Uterus (tissue), 4 donors: Measurements from ENCODE around the gene KRT23. TPM values are rescaled to one million over a fixed set of nuclear protein-coding genes. Genes with fewer than 3 reads are reported as not detected.

Experiments
- DNase-seq, 2 donors: peaks; one replicate each; pipeline ENCODE4 v3.0.0-alpha.2; 2019 to 2020
- H3K27ac ChIP-seq, 2 donors: fragments of 200-600 bp; sonication (generic); 1 replicate in 1 of 2; 2 replicates in 1 of 2; pipeline ENCODE4 v1.5.1; 2016 to 2018
- H3K27me3 ChIP-seq, 2 donors: fragments of 200-600 bp; sonication (generic); one replicate each; pipeline ENCODE4 v1.5.1; 2018 to 2019; ENCODE audit warnings: control low read depth in 1 of 2
- H3K36me3 ChIP-seq, 2 donors: fragments of 200-600 bp; sonication (generic); one replicate each; pipeline ENCODE4 v1.5.1; 2019; ENCODE audit warnings: control low read depth in 1 of 2
- H3K4me1 ChIP-seq, 2 donors: fragments of 200-600 bp; sonication (generic); one replicate each; pipeline ENCODE4 v1.5.1; 2018 to 2019; ENCODE audit warnings: control low read depth in 1 of 2
- H3K4me3 ChIP-seq, 2 donors: fragments of 200-600 bp; sonication (generic); 1 replicate in 1 of 2; 2 replicates in 1 of 2; pipeline ENCODE4 v1.5.1; 2018 to 2019; ENCODE audit warnings: mild to moderate bottlenecking in 1 of 2
- H3K9me3 ChIP-seq, 2 donors: fragments of 200-600 bp; sonication (generic); one replicate each; pipeline ENCODE4 v1.5.1; 2019; ENCODE audit warnings: control low read depth in 1 of 2
- POLR2A ChIP-seq, 2 donors: fragments of 450-650 bp; IDR thresholded peaks; one replicate each; pipeline ENCODE4 v1.6.1; 2016; ENCODE audit warnings: antibody characterized with exemption in 2 of 2, mild to moderate bottlenecking in 1 of 2, moderate library complexity in 1 of 2
- intact Hi-C: fragments of 100-400 bp; cut with DNase I; formaldehyde crosslinking; loops from one replicate; pipeline ENCODE4 v1.15.1; 2023; ENCODE audit warnings: low total_unique reads
- total RNA-seq, 4 donors: library from RNA; depleted of rRNA in 3 of 4; stranded (reverse); fragments of >200 nt in 3 of 4; gene quantifications; one replicate each; pipeline versions ENCODE4 v1.1.0 to v1.2.4, GENCODE V29; 2014 to 2023
- TF ChIP-seq, protein P1 (sequence below), 4 experiments: fragments of 200-600 bp in 2 of 4; fragments of 450-650 bp in 2 of 4; sonication (generic) in 2 of 4; IDR thresholded peaks; one replicate each; pipeline ENCODE4 v1.5.1; 2016 to 2019; ENCODE audit warnings: antibody characterized with exemption in 4 of 4, mild to moderate bottlenecking in 2 of 4, moderate library complexity in 1 of 4
- donor health status: DM: yes; HTN: yes; CAD: no.

KRT23 gene
- total RNA-seq, 4 donors from 2014 or later = 0.79 to 3.1 TPM; not detected in 2

DNA sequence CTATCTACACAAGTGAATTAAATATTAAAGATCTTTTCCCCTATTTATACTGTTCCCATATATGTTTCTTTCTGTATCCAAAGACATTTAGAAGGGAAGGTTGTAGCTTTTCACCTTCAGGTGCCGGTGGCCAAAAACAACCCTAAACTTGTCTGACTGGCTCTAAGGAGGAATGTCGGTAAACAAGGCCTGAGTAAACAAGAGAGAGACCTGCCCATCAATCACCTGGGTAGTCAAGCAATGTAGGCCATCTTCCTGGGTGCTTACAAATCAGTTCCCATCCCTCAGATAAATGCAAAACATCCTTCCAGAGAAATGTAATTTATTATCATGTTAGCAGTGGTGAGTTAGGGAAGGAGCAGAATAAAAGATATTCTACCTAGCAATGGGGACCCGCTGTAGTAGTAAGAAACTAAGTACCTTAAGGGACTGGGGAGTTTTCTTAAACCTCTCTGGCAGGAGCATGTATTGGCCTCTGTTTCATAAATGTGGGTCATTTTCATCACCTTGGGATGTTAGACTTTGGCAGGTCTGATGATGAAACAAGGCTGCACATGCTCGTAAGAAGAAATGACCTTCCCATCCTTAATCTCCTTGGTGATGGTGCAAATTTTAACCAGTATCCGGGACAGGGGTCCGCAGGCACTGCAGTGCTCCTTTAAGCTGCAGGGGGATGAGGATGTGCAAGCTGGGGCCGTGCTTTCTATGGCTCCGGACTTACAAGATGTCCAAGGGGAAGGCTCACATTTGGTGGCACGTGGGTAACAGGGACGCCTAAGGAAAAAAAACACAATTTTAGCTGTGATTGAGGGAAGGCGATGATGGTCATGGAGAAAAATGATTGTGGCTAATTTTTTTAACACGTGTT is 20.9 kb upstream of the KRT23 start:
- no peaks in the 10 kb centered on the region for H3K4me1 ChIP-seq
- no peaks in the 10 kb centered on the region for H3K27me3 ChIP-seq
- intact Hi-C loops = no loop called here
- no peaks in the 10 kb centered on the region for H3K36me3 ChIP-seq
- no peak overlapping the region for H3K27ac ChIP-seq
- no peak for DNase-seq
- no peak for TF ChIP-seq POLR2A (IDR thresholded peaks at IDR 0.05)
- TF ChIP-seq, protein P1, sequence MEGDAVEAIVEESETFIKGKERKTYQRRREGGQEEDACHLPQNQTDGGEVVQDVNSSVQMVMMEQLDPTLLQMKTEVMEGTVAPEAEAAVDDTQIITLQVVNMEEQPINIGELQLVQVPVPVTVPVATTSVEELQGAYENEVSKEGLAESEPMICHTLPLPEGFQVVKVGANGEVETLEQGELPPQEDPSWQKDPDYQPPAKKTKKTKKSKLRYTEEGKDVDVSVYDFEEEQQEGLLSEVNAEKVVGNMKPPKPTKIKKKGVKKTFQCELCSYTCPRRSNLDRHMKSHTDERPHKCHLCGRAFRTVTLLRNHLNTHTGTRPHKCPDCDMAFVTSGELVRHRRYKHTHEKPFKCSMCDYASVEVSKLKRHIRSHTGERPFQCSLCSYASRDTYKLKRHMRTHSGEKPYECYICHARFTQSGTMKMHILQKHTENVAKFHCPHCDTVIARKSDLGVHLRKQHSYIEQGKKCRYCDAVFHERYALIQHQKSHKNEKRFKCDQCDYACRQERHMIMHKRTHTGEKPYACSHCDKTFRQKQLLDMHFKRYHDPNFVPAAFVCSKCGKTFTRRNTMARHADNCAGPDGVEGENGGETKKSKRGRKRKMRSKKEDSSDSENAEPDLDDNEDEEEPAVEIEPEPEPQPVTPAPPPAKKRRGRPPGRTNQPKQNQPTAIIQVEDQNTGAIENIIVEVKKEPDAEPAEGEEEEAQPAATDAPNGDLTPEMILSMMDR (IDR thresholded peaks at IDR 0.05) = no peak
- H3K4me3 ChIP-seq = no peak overlapping the region
- no peaks in the 10 kb centered on the region for H3K9me3 ChIP-seq

DNA sequence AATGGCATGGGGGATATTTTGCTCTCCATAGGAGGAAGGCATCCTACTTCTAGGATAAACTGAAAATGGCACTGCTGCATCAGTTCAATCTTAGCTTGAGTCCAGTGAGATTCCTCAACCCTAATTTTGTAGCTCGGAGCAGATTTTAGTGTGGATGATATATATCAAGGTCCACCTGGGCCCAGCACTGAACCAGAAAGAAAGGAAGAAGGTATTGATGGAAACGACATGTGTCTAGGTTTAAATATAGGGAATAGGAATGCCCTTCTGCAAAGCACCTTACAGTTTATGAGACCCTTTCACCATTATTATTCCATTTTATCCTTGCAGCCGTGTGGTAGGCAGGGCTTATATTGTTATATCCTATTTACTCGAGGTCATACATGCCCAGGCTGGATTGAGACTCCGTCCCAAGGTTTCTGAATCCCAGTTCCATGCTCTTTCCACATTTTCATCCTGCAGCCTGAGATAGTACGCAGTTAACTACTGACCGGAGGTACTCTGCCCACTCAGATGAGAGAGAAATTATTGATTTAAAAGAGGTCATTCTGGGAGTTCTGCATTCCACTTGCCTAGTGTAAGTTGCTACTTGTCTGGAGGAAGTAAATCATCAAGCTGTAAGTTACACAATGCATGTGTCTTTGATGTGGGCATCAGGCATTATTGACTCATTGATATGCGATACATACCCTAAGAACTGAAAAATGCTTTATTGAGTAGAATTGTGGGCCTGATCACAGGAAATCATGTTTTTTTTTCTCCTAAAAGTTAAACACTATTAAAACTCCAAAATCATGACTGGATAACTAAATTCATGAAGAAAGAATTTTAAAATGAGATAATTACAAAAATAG is 19.2 kb upstream of the KRT23 start:
- H3K27me3 ChIP-seq = no peaks in the 10 kb centered on the region
- no peaks in the 10 kb centered on the region for H3K36me3 ChIP-seq
- intact Hi-C loops = no loop called here
- no peak for TF ChIP-seq POLR2A (IDR thresholded peaks at IDR 0.05)
- TF ChIP-seq, protein P1 (IDR thresholded peaks at IDR 0.05) = no peak
- no peak overlapping the region for H3K27ac ChIP-seq
- no peak for DNase-seq
- H3K9me3 ChIP-seq = no peaks in the 10 kb centered on the region
- H3K4me3 ChIP-seq = no peak overlapping the region
- H3K4me1 ChIP-seq = no peaks in the 10 kb centered on the region

DNA sequence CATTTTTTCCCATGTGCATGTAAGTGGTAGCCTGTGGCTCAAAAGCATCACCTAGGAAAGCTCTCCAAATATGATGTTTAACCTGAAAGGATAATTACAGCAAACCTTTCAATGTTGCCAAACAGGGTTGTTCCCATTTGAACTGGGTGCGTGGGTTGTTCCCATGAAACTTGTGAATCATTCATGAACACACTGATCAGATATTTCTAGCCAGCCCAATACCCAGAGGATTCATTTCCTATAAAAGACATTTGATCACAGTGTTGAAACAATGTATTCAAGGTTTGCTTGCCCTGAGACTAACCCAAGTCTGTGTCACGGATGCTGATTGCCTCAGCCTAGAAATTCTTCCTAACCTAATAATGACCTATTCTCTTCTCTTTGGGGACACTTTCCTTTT is 16.4 kb upstream of the KRT23 start:
- DNase-seq = no peak
- intact Hi-C loops = no loop called here

DNA sequence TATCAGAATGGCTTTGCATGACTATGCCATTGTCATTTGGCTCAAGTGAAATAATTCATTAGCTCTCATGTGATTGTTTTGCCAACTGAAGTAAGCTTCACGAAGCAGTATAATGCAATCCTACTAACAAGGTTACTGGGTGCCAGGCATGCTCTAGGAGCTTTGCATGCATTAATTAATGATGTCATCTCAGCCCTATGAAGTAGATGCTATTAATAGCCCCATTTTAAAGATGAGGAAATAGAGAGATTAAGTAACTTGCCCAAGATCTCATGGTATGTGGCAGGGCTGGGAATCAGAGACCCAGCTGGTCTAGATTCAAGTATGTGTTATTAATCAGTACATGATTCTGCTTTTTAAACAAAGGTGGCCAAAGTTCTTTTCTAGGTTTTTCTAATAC is 15.2 kb upstream of the KRT23 start:
- Histone ChIP-seq H3K4me3 (no peak overlapping the region), H3K27me3 (peaks cover 0 to 3% of the 10 kb centered on the region in 2 donors), H3K27ac (no peak overlapping the region), H3K9me3 (no peaks in the 10 kb centered on the region), H3K4me1 (no peaks in the 10 kb centered on the region), H3K36me3 (no peaks in the 10 kb centered on the region)
- DNase-seq = no peak
- intact Hi-C loops = no loop called here
- TF ChIP-seq POLR2A (IDR thresholded peaks at IDR 0.05) = no peak
- TF ChIP-seq, protein P1 (IDR thresholded peaks at IDR 0.05) = no peak

More for the DNA sequence above, 16.4 kb upstream of the KRT23 start:
- Histone ChIP-seq H3K4me3 (no peak overlapping the region), H3K27me3 (no peaks in the 10 kb centered on the region), H3K9me3 (no peaks in the 10 kb centered on the region), H3K36me3 (no peaks in the 10 kb centered on the region), H3K27ac (no peak overlapping the region), H3K4me1 (no peaks in the 10 kb centered on the region)
- TF ChIP-seq POLR2A (IDR thresholded peaks at IDR 0.05) = no peak
- TF ChIP-seq, protein P1 (IDR thresholded peaks at IDR 0.05) = no peak

DNA sequence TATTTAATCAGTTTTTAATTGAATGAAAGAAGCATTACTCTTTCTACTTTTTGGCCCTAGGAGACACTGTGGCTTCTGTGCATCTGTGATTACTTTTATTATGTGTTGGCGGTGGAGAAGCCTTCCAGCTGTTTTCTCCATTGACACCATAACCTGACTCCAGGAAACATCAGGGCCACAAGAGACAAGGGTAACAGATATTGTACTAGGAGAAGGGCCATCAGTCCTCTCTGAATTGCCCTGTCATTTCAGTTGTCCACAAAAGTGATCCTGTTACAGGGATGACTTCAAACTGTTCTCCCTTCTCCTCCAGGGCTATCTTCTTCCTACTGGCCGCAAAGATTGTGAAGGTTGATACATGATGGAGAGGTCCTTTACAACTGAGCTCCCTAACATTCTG is 14.7 kb upstream of the KRT23 start:
- intact Hi-C loops = no loop called here
- Histone ChIP-seq H3K4me3 (no peak overlapping the region), H3K4me1 (no peaks in the 10 kb centered on the region), H3K27ac (no peak overlapping the region), H3K36me3 (no peaks in the 10 kb centered on the region), H3K27me3 (peaks cover 0 to 3% of the 10 kb centered on the region in 2 donors), H3K9me3 (no peaks in the 10 kb centered on the region)
- no peak for DNase-seq
- TF ChIP-seq, protein P1 (IDR thresholded peaks at IDR 0.05) = no peak
- TF ChIP-seq POLR2A (IDR thresholded peaks at IDR 0.05) = no peak
